Pancreas (tissue), 10 donors: Measurements from ENCODE around the gene RPL35. TPM values are rescaled to one million over a fixed set of nuclear protein-coding genes. Genes with fewer than 3 reads are reported as not detected.

ENCODE experiments used
- ATAC-seq, 4 donors: fragments of 200-7000 bp; cut with Tn5 transposase; one replicate each; pipeline versions ENCODE4 v1.8.0 to v1.9.1; 2020; ENCODE audit warnings: mild to moderate bottlenecking in 4 of 4, moderate library complexity in 4 of 4
- DNase-seq, 6 donors: peaks; one replicate each; pipeline ENCODE4 v3.0.0-alpha.2; 2020
- FAIRE-seq: peaks from 2 replicates; lab custom pipeline; 2012; peaks lifted over from hg19 to GRCh38; lab: Jason Lieb, UNC
- H3K27ac ChIP-seq, 4 donors: fragments of 200-600 bp; sonication (generic); 1 replicate in 3 of 4; 2 replicates in 1 of 4; pipeline versions ENCODE4 v1.5.0 to v1.8.0; 2020
- H3K27me3 ChIP-seq, 4 donors: fragments of 200-600 bp; one replicate each; pipeline ENCODE4 v1.8.0; 2021
- H3K36me3 ChIP-seq, 3 donors: fragments of 200-600 bp; sonication (generic) in 1 of 3; one replicate each; pipeline versions ENCODE4 v1.5.0 to v1.8.0; 2020 to 2021
- H3K4me1 ChIP-seq, 3 donors: fragments of 200-600 bp; one replicate each; pipeline ENCODE4 v1.8.0; 2021
- H3K4me3 ChIP-seq, 4 donors: fragments of 200-600 bp; sonication (generic) in 2 of 4; one replicate each; pipeline versions ENCODE4 v1.5.0 to v1.8.0; 2020 to 2021
- H3K9me3 ChIP-seq, 4 donors: fragments of 200-600 bp; one replicate each; pipeline ENCODE4 v1.8.0; 2021
- CTCF ChIP-seq, 4 donors: fragments of 200-600 bp; sonication (generic) in 3 of 4; IDR thresholded peaks; one replicate each; pipeline versions ENCODE4 v1.5.0 to v1.8.0; 2021; ENCODE audit warnings: antibody characterized with exemption in 4 of 4
- WGBS, 2 donors: extraction: QIAGEN DNeasy Blood & Tissue Kit; methylation state at CpG; one replicate each; pipeline ENCODE4 v1.1.7; 2013; 5-methylcytosine and 5-hydroxymethylcytosine counted together
- intact Hi-C, 3 donors: fragments of 100-400 bp; cut with DNase I; formaldehyde crosslinking; loops; one replicate each; pipeline versions ENCODE4 v1.11.1 to v1.14.2; 2022
- polyA plus RNA-seq, 2 donors: library from polyadenylated mRNA; stranded (reverse); fragments of 200-250 nt; gene quantifications; one replicate each; pipeline ENCODE4 v1.2.3, GENCODE V29; 2013
- total RNA-seq, 6 donors: library from RNA; stranded (reverse); fragmentation: NEBNext Ultra II Directional in 4 of 6; extraction: Animal tissue kit (Norgen Biotek cat#: 25700) in 4 of 6; gene quantifications; one replicate each; pipeline versions ENCODE4 v1.2.1 to v1.2.4, GENCODE V29; 2021 to 2023
- donor health status: healthy with polysubstance abuse.
- donor health status: DM: no; HTN: no; CAD: no; lungs with moderate emphysema.
- donor health status: DM: no; HTN: no; CAD: no.
- donor health status: control.
- donor health status: control.
- donor health status: Bipolar disorder and iron deficiency.
- donor health status: DM: yes; HTN: yes; CAD: no.
- donor health status: DM: no; HTN: no; CAD: no.
- donor health status: DM: no; HTN: no; CAD: no.
- donor health status: DM: yes; HTN: yes; CAD: no.

The RPL35 gene
- total and polyA plus RNA-seq, 8 donors, result 711 to 3,795 (median 1,051) TPM

DNA sequence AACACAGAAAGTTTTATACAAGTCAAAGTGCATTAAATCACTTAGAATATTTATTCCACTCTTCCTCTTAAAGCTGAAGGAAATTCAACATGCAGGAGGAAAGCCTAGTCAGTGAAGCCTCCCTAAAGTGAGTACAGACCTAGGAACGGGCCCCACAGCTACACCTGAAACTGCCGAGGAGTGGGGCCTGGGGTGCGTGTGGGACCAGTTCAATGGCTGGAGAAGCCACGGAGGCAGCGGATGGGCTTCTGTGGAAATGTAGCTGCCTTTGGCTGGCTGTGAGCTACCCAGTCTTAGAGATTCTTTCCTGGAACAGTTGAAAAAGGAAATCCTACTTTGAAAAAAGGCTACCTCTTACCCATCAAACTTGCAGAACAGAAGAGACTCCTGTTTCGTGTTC lies 16.8 kb upstream of the RPL35 start:
- Histone ChIP-seq H3K9me3 (no peaks in the 10 kb centered on the region), H3K27me3 (no peaks in the 10 kb centered on the region), H3K4me3 (no peak overlapping the region), H3K27ac (no peak overlapping the region), H3K4me1 (no peaks in the 10 kb centered on the region), H3K36me3 (peaks cover 0 to 43% (median 22%) of the 10 kb centered on the region in 3 donors)
- TF ChIP-seq CTCF (IDR thresholded peaks at IDR 0.05), result no peak
- no peak for DNase-seq
- ATAC-seq, result no peak
- FAIRE-seq, result no peak
- WGBS, 2 donors, result 88 to 90% methylated on average over 6 of the region's 6 CpGs
- intact Hi-C loops, result no loop called here

GRCh38 chr9:124878021-124878420 lies 16.3 kb upstream of the RPL35 start:
- intact Hi-C loops, result no loop called here
- Histone ChIP-seq H3K27me3 (no peaks in the 10 kb centered on the region), H3K4me3 (no peak overlapping the region), H3K36me3 (peaks cover 0 to 43% (median 22%) of the 10 kb centered on the region in 3 donors), H3K4me1 (peaks cover 0 to 3% (median 0%) of the 10 kb centered on the region in 3 donors), H3K9me3 (no peaks in the 10 kb centered on the region), H3K27ac (no peak overlapping the region)
- no peak for FAIRE-seq
- ATAC-seq, result no peak
- WGBS, 2 donors, result 69 to 74% methylated on average over 1 of the region's 1 CpG
- no peak for DNase-seq
- TF ChIP-seq CTCF (IDR thresholded peaks at IDR 0.05), result no peak

DNA sequence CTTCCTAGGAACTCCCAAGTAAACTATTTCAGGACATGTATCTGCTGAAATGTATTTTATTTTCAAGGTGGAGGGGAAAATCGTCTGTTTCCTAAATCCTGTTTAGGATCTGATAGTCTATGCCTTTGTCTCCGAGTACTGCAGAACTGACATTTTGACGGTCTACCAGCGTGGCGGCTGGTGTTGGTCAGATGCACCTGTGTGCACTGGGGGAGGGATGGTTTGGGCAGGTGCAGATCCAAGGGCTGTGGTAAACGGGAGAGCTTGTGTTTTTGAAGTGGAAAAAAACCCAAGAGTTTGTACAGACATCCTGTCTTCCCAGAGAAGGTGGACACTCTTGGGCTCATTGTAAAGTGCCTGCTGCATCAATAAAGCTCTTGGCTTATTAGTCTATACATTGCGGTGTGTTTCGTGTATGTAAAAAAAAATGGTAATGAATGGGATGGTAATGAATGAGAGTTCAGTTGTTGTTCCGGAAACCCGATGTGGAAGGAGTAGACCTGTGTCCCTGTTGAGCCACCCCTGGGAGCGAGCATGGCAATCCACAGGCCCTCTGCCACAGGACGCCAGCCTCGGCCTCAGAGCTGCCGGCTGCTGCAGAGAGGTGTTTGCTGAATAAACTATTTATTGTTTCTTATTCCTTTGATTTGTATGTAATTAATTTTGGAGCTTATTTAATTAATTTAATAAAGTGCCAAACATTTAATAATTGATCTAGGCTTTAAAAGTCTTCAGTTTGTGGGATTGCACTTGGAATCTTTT lies 15.4 kb upstream of the RPL35 start:
- peaks cover 0 to 11% (median 4%) of the 10 kb centered on the region in 3 donors for H3K4me1 ChIP-seq
- no peak overlapping the region for H3K4me3 ChIP-seq
- H3K27me3 ChIP-seq, result no peaks in the 10 kb centered on the region
- H3K27ac ChIP-seq, result no peak overlapping the region
- FAIRE-seq (no peak), DNase-seq (no peak), ATAC-seq (no peak)
- no peak for TF ChIP-seq CTCF (IDR thresholded peaks at IDR 0.05)
- no peaks in the 10 kb centered on the region for H3K9me3 ChIP-seq
- 82 to 87% methylated on average over 14 of the region's 14 CpGs for WGBS, 2 donors
- H3K36me3 ChIP-seq, result peaks cover 0 to 40% (median 22%) of the 10 kb centered on the region in 3 donors
- intact Hi-C loops, result no loop called here

DNA sequence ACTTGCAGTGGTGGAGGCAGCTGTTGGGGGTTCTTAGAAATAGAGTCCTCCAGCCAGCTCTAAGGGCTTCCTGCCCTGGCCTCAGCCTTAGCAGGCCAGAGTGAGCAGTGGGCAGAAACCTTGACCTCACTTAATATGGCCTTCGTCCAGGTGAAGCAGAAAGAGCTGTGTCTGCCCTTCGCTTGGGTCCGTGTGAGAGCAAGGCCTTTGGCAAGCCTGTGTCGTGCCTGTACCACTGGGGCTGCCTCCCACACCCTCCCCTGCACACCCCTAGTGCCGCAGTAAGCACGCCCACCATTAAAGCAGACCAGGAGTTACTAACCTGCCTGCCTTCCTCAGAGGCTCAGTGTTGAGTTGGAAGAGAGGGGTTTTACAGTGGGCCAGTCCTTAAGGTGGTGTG lies 13.7 kb upstream of the RPL35 start:
- intact Hi-C loops, result no loop called here
- TF ChIP-seq CTCF (IDR thresholded peaks at IDR 0.05), result no peak
- WGBS, 2 donors, result 86 to 95% methylated on average over 6 of the region's 6 CpGs

GRCh38 chr9:124873664-124874063 lies 11.9 kb upstream of the RPL35 start:
- no peak for ATAC-seq
- Histone ChIP-seq H3K9me3 (no peaks in the 10 kb centered on the region), H3K27ac (no peak overlapping the region), H3K4me3 (no peak overlapping the region), H3K36me3 (peaks cover 0 to 22% (median 17%) of the 10 kb centered on the region in 3 donors), H3K27me3 (no peaks in the 10 kb centered on the region), H3K4me1 (peaks cover 4 to 19% (median 7%) of the 10 kb centered on the region in 3 donors)
- no peak for FAIRE-seq
- DNase-seq, result no peak
- WGBS, 2 donors, result 90 to 91% methylated on average over 14 of the region's 14 CpGs
- TF ChIP-seq CTCF (IDR thresholded peaks at IDR 0.05), result no peak
- intact Hi-C loops, result no loop called here

More for the DNA sequence above, 13.7 kb upstream of the RPL35 start:
- no peak for FAIRE-seq
- Histone ChIP-seq H3K4me1 (peaks cover 3 to 17% (median 4%) of the 10 kb centered on the region in 3 donors), H3K4me3 (no peak overlapping the region), H3K9me3 (no peaks in the 10 kb centered on the region), H3K27me3 (no peaks in the 10 kb centered on the region), H3K36me3 (peaks cover 0 to 33% (median 22%) of the 10 kb centered on the region in 3 donors), H3K27ac (no peak overlapping the region)
- no peak for DNase-seq
- no peak for ATAC-seq
